PFSK-1 (cell line): ENCODE results near the gene DIP2B.

ENCODE experiments used
- POLR2AphosphoS5 ChIP-seq: IDR thresholded peaks from 2 replicates; pipeline ENCODE4 v1.6.1; 2012; ENCODE audit warnings: low read depth, mild to moderate bottlenecking, control low read depth, low read length, moderate library complexity
- REST ChIP-seq, 2 experiments: IDR thresholded peaks; 2 replicates each; pipeline versions ENCODE4 v1.6.1 to v1.8.0; 2011 to 2012; ENCODE audit warnings: low read depth in 2 of 2, low read length in 2 of 2, control low read depth in 1 of 2, inconsistent platforms in 1 of 2, mild to moderate bottlenecking in 1 of 2, moderate library complexity in 1 of 2; ENCODE audit not compliant: insufficient read depth in 1 of 2
- TAF1 ChIP-seq: IDR thresholded peaks from 2 replicates; pipeline ENCODE4 v1.6.1; 2012; ENCODE audit warnings: low read length, control low read depth, borderline replicate concordance; ENCODE audit not compliant: insufficient read depth

- TF ChIP-seq POLR2AphosphoS5 = no peak
- no peak for TF ChIP-seq REST (IDR thresholded peaks at IDR 0.05; ENCODE audit: insufficient read depth in 1 of 2, low read depth in 2 of 2, low read length in 2 of 2)
- TF ChIP-seq TAF1 = no peak
These were observed 155.6 kb downstream of the DIP2B start for GRCh38 chr12:50660425-50660822.
